ENCODE results near the gene ACOT11.

Gene ACOT11

DNA sequence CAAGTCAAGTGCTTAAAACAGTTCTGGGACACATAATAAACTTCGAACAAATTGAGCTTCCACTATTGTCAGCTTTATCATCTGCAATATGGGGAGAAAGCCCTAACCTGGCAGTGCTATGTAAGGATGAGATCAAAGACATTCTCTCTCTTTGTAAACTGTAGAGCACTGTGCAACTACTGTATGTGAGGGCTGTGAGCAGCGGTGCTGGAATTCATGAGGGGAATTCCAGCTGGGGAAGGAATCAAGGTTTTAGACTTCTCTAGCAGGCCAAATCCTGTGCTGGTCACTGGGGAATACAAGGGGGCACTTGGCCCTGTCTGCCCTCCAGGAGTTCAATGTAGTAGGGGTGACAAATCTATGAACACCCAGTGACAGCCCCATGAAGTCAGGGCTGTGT, 66.0 kb downstream of the ACOT11 start:
- TF ChIP-seq, protein P1, sequence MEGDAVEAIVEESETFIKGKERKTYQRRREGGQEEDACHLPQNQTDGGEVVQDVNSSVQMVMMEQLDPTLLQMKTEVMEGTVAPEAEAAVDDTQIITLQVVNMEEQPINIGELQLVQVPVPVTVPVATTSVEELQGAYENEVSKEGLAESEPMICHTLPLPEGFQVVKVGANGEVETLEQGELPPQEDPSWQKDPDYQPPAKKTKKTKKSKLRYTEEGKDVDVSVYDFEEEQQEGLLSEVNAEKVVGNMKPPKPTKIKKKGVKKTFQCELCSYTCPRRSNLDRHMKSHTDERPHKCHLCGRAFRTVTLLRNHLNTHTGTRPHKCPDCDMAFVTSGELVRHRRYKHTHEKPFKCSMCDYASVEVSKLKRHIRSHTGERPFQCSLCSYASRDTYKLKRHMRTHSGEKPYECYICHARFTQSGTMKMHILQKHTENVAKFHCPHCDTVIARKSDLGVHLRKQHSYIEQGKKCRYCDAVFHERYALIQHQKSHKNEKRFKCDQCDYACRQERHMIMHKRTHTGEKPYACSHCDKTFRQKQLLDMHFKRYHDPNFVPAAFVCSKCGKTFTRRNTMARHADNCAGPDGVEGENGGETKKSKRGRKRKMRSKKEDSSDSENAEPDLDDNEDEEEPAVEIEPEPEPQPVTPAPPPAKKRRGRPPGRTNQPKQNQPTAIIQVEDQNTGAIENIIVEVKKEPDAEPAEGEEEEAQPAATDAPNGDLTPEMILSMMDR (tag by site-specific recombination; IDR thresholded peaks at IDR 0.05) = no peak
- Histone ChIP-seq H3K4me1 (ENCODE audit: control insufficient read depth, insufficient read depth, low read length) (no peaks in the 10 kb centered on the region), H3K4me3 (ENCODE audit: low read depth, low read length) (no peak overlapping the region), H3K9me3 (ENCODE audit: control insufficient read depth, insufficient read depth, low read depth, low read length) (no peaks in the 10 kb centered on the region), H3K27ac (ENCODE audit: extremely low read depth, low read depth, low read length) (no peak overlapping the region), H3K36me3 (ENCODE audit: control insufficient read depth in 2 of 2, insufficient read depth in 1 of 2, low read length in 2 of 2) (no peaks in the 10 kb centered on the region)
- ChIA-PET POLR2A (no interaction called here), CTCF (no interaction called here)

DNA sequence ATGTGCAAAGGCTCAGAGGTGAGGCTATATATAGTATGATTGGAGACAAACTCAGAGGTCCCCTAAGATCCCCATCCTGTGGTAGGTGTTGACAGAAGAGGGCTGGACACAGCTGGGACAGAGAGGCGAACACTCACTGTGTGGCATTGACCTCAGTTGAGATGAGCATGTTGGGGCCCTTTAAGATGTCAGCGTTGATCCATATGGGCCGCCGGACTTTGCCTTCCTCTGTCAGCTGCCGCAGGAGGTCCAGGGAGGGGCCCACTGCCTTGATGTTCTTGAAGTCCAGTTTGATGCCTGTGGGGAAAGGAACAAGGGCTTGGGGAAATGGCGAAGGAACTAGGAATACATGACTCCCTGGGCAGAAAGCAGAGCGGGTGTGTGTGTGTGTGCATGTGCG, 66.5 kb downstream of the ACOT11 start:
- Histone ChIP-seq H3K27ac (ENCODE audit: extremely low read depth, low read depth, low read length) (no peak overlapping the region), H3K4me3 (ENCODE audit: low read depth, low read length) (no peak overlapping the region), H3K36me3 (ENCODE audit: control insufficient read depth in 2 of 2, insufficient read depth in 1 of 2, low read length in 2 of 2) (no peaks in the 10 kb centered on the region), H3K4me1 (ENCODE audit: control insufficient read depth, insufficient read depth, low read length) (no peaks in the 10 kb centered on the region), H3K9me3 (ENCODE audit: control insufficient read depth, insufficient read depth, low read depth, low read length) (no peaks in the 10 kb centered on the region)
- ChIA-PET CTCF (interaction anchor here (0.6 kb wide), 1 partner anchor 1055 kb away, joined by 3 read pairs; no protein-coding TSS in a partner anchor), POLR2A (no interaction called here)
- TF ChIP-seq ZIC2 (tag by site-specific recombination; IDR thresholded peaks at IDR 0.05) = 0 out of 2 replicates have a peak, but pooled peaks have one; percentile 8
- TF ChIP-seq ZFP41 (tag by site-specific recombination; IDR thresholded peaks at IDR 0.05; ENCODE audit: borderline replicate concordance) = no peak
- no peak for TF ChIP-seq ZNF670 (tag by site-specific recombination; IDR thresholded peaks at IDR 0.05; ENCODE audit: low read depth)
- no peak for TF ChIP-seq ZFP3 (tag by site-specific recombination; IDR thresholded peaks at IDR 0.05; ENCODE audit: low read depth)
- no peak for TF ChIP-seq KLF1 (tag by site-specific recombination; IDR thresholded peaks at IDR 0.05)

DNA sequence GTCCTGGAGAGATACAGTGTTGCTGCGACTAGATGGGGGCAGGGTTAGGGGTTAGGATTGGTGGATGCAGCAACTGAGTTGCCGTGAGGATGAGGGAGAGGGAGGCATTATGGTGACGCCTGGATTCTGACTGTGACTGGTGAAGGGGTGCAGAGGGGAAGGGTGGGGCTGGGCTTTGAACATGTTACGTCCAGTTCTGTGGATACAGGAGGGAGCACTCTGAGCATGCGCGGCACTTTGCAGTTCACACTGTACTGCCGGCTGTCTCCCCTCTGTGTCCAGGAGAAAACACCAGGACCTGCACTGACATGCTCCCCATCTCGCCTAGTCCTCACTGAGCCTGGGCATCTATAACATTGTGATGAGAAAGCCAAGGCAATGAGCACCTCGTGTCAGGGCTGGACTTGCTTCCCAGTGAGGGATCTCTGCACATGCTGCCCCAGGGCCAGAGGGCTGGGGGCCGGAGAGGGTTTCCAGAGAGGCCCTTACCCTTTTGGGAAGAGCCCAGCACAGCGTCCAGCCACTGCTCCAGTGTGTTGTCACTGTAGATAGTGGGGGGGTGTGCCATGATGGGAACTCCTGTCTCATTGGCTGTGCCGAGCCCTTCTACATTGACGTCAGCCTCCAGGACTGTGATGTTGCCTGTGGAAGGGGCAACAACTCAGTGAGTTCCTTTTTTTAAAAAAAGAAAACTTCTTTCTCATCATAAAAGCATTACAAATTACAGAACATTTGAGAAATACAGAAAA, 67.7 kb downstream of the ACOT11 start:
- H3K4me3 ChIP-seq (ENCODE audit: low read depth, low read length) = no peak overlapping the region
- no peaks in the 10 kb centered on the region for H3K36me3 ChIP-seq (ENCODE audit: control insufficient read depth in 2 of 2, insufficient read depth in 1 of 2, low read length in 2 of 2)
- no peaks in the 10 kb centered on the region for H3K9me3 ChIP-seq (ENCODE audit: control insufficient read depth, insufficient read depth, low read depth, low read length)
- ChIA-PET POLR2A (no interaction called here), CTCF (interaction anchor here (0.6 kb wide), 1 partner anchor 1056 kb away, joined by 3 read pairs; no protein-coding TSS in a partner anchor)
- no peaks in the 10 kb centered on the region for H3K4me1 ChIP-seq (ENCODE audit: control insufficient read depth, insufficient read depth, low read length)
- no peak overlapping the region for H3K27ac ChIP-seq (ENCODE audit: extremely low read depth, low read depth, low read length)
- TF ChIP-seq, protein P2, sequence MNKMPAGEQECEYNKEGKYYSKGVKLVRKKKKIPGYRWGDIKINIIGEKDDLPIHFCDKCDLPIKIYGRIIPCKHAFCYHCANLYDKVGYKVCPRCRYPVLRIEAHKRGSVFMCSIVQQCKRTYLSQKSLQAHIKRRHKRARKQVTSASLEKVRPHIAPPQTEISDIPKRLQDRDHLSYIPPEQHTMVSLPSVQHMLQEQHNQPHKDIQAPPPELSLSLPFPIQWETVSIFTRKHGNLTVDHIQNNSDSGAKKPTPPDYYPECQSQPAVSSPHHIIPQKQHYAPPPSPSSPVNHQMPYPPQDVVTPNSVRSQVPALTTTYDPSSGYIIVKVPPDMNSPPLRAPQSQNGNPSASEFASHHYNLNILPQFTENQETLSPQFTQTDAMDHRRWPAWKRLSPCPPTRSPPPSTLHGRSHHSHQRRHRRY (tag by site-specific recombination; IDR thresholded peaks at IDR 0.05) = no peak
- no peak for TF ChIP-seq ZNF596 (tag by site-specific recombination; IDR thresholded peaks at IDR 0.05)
- no peak for TF ChIP-seq ZNF660 (tag by site-specific recombination; IDR thresholded peaks at IDR 0.05)
- no peak for TF ChIP-seq ZSCAN30 (tag by site-specific recombination; IDR thresholded peaks at IDR 0.05)
- no peak for TF ChIP-seq GLI2 (tag by site-specific recombination; IDR thresholded peaks at IDR 0.05; ENCODE audit: borderline replicate concordance, low read depth)
- TF ChIP-seq, protein P3, sequence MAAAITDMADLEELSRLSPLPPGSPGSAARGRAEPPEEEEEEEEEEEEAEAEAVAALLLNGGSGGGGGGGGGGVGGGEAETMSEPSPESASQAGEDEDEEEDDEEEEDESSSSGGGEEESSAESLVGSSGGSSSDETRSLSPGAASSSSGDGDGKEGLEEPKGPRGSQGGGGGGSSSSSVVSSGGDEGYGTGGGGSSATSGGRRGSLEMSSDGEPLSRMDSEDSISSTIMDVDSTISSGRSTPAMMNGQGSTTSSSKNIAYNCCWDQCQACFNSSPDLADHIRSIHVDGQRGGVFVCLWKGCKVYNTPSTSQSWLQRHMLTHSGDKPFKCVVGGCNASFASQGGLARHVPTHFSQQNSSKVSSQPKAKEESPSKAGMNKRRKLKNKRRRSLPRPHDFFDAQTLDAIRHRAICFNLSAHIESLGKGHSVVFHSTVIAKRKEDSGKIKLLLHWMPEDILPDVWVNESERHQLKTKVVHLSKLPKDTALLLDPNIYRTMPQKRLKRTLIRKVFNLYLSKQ (tag by site-specific recombination; IDR thresholded peaks at IDR 0.05; ENCODE audit: borderline replicate concordance) = no peak
- no peak for TF ChIP-seq RBAK (tag by site-specific recombination; IDR thresholded peaks at IDR 0.05)
- TF ChIP-seq KLF16 (tag by site-specific recombination; IDR thresholded peaks at IDR 0.05) = no peak
- no peak for TF ChIP-seq ZNF654 (tag by site-specific recombination; IDR thresholded peaks at IDR 0.05; ENCODE audit: low read depth)
- TF ChIP-seq, protein P4, sequence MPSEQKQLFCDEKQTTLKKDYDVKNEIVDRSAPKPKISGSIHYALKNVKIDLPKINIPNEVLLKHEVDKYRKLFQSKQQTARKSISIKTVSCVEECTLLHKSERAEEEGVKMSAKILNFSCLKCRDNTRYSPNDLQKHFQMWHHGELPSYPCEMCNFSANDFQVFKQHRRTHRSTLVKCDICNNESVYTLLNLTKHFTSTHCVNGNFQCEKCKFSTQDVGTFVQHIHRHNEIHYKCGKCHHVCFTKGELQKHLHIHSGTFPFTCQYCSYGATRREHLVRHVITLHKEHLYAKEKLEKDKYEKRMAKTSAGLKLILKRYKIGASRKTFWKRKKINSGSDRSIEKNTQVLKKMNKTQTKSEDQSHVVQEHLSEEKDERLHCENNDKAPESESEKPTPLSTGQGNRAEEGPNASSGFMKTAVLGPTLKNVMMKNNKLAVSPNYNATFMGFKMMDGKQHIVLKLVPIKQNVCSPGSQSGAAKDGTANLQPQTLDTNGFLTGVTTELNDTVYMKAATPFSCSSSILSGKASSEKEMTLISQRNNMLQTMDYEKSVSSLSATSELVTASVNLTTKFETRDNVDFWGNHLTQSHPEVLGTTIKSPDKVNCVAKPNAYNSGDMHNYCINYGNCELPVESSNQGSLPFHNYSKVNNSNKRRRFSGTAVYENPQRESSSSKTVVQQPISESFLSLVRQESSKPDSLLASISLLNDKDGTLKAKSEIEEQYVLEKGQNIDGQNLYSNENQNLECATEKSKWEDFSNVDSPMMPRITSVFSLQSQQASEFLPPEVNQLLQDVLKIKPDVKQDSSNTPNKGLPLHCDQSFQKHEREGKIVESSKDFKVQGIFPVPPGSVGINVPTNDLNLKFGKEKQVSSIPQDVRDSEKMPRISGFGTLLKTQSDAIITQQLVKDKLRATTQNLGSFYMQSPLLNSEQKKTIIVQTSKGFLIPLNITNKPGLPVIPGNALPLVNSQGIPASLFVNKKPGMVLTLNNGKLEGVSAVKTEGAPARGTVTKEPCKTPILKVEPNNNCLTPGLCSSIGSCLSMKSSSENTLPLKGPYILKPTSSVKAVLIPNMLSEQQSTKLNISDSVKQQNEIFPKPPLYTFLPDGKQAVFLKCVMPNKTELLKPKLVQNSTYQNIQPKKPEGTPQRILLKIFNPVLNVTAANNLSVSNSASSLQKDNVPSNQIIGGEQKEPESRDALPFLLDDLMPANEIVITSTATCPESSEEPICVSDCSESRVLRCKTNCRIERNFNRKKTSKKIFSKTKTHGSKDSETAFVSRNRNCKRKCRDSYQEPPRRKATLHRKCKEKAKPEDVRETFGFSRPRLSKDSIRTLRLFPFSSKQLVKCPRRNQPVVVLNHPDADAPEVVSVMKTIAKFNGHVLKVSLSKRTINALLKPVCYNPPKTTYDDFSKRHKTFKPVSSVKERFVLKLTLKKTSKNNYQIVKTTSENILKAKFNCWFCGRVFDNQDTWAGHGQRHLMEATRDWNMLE (tag by site-specific recombination; conservative IDR thresholded peaks at IDR 0.05; ENCODE audit: low read depth) = no peak
- TF ChIP-seq ZBTB20 (tag by site-specific recombination; IDR thresholded peaks at IDR 0.05) = no peak
- no peak for TF ChIP-seq ZNF48 (tag by site-specific recombination; IDR thresholded peaks at IDR 0.05)
- no peak for TF ChIP-seq ZNF600 (tag by site-specific recombination; IDR thresholded peaks at IDR 0.05)
- TF ChIP-seq ZNF16 (tag by site-specific recombination; IDR thresholded peaks at IDR 0.05; ENCODE audit: low read depth) = no peak
- no peak for TF ChIP-seq ZNF324 (tag by site-specific recombination; IDR thresholded peaks at IDR 0.05)
- TF ChIP-seq ZNF175 (tag by site-specific recombination; IDR thresholded peaks at IDR 0.05) = no peak
